ENCODE measurements around the gene RPTOR.
"Not testable (repeated sequence)": the region's sequence is repeated elsewhere in the genome, so short reads cannot be mapped to it uniquely, and the experiment has no call there.

Gene RPTOR

DNA sequence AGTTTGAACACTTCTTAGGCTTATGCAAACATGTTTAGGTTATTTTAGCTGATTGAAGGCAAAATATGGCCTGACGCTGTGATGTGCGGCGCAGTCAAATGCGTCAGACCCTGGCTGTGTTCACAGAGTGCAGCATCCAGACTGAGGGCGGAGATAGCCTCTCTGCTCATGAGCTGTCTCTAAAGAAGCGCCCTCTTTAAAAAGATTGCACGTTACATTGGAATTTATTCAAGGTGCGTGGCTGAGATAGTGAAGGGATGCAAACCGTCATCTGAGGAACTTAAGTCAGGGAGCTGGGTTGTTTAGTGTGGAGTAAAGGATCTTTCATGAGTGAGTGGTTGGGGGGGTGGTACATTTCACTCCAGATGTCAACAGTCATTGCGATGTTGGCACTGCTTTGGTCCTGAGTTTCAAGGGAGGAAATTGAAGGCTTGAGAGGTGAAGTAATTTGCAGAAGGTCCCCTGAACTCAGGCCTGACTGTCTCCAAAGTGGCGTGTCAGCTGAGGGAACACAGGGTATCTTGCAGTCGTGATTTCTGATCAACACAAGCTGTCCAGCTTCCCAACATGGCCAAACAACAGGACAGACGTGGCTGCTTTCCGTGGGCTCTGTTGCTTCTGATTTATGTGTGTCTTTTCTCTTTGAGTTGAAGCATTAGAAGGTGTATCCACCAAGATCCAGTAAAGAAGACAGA lies 33.4 kb downstream of the RPTOR start:
- H3K27ac ChIP-seq: no peak overlapping the region
- TF ChIP-seq, protein P1, sequence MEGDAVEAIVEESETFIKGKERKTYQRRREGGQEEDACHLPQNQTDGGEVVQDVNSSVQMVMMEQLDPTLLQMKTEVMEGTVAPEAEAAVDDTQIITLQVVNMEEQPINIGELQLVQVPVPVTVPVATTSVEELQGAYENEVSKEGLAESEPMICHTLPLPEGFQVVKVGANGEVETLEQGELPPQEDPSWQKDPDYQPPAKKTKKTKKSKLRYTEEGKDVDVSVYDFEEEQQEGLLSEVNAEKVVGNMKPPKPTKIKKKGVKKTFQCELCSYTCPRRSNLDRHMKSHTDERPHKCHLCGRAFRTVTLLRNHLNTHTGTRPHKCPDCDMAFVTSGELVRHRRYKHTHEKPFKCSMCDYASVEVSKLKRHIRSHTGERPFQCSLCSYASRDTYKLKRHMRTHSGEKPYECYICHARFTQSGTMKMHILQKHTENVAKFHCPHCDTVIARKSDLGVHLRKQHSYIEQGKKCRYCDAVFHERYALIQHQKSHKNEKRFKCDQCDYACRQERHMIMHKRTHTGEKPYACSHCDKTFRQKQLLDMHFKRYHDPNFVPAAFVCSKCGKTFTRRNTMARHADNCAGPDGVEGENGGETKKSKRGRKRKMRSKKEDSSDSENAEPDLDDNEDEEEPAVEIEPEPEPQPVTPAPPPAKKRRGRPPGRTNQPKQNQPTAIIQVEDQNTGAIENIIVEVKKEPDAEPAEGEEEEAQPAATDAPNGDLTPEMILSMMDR (IDR thresholded peaks at IDR 0.05): no peak

DNA sequence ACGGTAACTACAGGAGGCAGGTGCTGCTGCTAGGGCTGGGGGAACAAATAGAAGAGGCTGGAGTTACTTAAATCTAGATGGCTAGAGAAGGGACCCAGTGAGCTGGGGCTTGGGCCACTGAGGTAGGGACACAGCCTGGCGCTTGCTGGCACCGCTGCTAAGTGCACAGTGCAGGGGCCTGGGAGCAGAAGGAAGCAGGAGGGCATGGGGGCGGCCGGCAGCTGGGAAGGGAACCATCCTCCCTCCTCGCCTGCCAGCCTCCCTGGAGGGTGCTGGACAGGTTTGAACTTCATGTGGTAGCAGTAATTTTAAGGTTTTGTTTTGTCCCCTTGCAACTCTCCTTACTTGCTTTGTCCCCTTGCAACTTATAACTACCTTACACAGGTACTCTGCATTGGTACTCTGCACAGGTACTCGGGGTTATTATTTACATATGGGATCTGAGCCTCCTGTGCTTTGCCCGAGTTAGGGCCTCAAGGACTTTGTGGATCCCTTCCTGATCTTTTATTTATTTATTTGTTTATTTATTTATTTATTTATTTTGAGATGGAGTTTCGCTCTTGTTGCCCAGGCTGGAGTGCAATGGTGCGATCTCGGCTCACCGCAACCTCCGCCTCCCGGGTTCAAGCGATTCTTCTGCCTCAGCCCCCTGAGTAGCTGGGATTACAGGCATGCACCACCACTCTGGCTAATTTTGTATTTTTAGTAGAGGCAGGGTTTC lies 34.2 kb downstream of the RPTOR start:
- H2AFZ ChIP-seq; H3K4me2 ChIP-seq (ENCODE audit: low read length); H3K27ac ChIP-seq; H3K4me3 ChIP-seq (ENCODE audit: low read depth, low read length); H3K9me3 ChIP-seq (ENCODE audit: control insufficient read depth, low read length); H3K4me1 ChIP-seq; H3K9ac ChIP-seq; H3K27me3 ChIP-seq (ENCODE audit: control insufficient read depth, insufficient read depth, low read length); H3K36me3 ChIP-seq (ENCODE audit: control insufficient read depth, insufficient read depth, low read length): not testable (repeated sequence)
- peaks cover 43% of the 10 kb centered on the region for H3K79me2 ChIP-seq

More for the DNA sequence above, 33.4 kb downstream of the RPTOR start:
- H3K9me3 ChIP-seq (ENCODE audit: control insufficient read depth, low read length): no peaks in the 10 kb centered on the region
- no peak overlapping the region for H3K4me2 ChIP-seq (ENCODE audit: low read length)
- H3K27me3 ChIP-seq (ENCODE audit: control insufficient read depth, insufficient read depth, low read length): no peaks in the 10 kb centered on the region
- H3K4me3 ChIP-seq (ENCODE audit: low read depth, low read length): no peak overlapping the region
- H3K4me1 ChIP-seq: no peaks in the 10 kb centered on the region
- no peak overlapping the region for H3K9ac ChIP-seq
- H3K79me2 ChIP-seq: peaks cover 38% of the 10 kb centered on the region
- no peaks in the 10 kb centered on the region for H3K36me3 ChIP-seq (ENCODE audit: control insufficient read depth, insufficient read depth, low read length)
- H2AFZ ChIP-seq: no peak overlapping the region

DNA sequence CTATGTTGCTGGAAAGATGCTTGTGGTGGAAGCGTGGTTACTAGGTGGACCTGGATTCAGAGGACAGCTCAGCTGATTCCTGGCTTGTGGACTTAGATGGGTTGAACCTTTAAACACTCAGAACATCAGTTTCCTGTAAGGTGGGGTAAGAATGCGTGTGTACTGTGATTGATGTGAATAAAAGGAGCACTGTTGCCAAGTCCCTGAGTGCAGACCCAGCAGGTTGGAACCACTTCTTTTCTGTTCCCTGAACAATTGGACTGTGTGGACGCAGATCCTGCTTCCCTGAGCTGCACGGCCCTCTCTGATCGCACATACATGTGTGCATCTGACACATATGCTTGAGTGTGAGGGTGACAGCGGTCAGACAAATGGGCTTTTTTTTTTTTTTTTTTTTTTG lies 37.5 kb downstream of the RPTOR start:
- no peaks in the 10 kb centered on the region for H3K4me1 ChIP-seq
- no peak overlapping the region for H3K27ac ChIP-seq
- no peaks in the 10 kb centered on the region for H3K36me3 ChIP-seq (ENCODE audit: control insufficient read depth, insufficient read depth, low read length)
- no peak overlapping the region for H3K4me2 ChIP-seq (ENCODE audit: low read length)
- H2AFZ ChIP-seq: no peak overlapping the region
- peaks cover 49% of the 10 kb centered on the region for H3K79me2 ChIP-seq
- TF ChIP-seq, protein P1 (IDR thresholded peaks at IDR 0.05): no peak
- no peak overlapping the region for H3K4me3 ChIP-seq (ENCODE audit: low read depth, low read length)
- no peaks in the 10 kb centered on the region for H3K9me3 ChIP-seq (ENCODE audit: control insufficient read depth, low read length)
- no peaks in the 10 kb centered on the region for H3K27me3 ChIP-seq (ENCODE audit: control insufficient read depth, insufficient read depth, low read length)
- H3K9ac ChIP-seq: no peak overlapping the region

DNA sequence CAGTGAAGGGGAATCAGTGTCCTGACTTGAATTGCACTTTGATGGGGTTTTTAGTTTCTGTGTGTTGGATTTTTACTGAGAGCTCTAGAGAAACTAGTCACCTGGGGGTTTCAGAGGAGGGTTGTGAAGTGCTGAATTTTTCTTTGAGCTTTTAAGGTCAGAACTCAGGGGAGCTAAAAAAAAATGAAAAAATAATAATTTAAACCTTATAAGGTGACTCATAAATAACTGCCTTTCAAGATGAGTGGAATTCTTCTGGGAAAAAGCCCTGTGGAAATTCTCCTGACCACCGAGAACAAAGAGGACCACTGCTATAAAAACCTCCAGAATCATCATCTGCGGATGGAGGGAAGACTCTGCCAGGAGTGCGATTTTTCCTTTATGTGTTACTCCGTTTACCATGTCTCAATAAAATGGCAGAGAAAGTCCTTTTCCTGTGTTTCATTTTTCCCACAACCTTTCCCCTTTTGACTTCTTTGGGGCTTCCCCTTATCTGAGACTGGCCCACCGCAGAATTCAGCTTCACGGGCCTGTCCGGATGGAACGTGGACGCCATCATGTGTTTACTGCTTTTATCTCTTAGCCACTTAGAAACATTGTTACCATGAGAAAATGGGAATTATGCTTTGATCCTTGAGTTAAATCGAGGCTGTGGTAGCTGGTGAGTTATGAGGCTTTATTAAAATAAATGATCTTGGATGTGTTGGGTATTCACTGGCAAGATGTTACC lies 39.7 kb downstream of the RPTOR start:
- no peak overlapping the region for H3K4me3 ChIP-seq (ENCODE audit: low read depth, low read length)
- H3K9me3 ChIP-seq (ENCODE audit: control insufficient read depth, low read length): no peaks in the 10 kb centered on the region
- TF ChIP-seq, protein P1 (IDR thresholded peaks at IDR 0.05): no peak
- H3K27me3 ChIP-seq (ENCODE audit: control insufficient read depth, insufficient read depth, low read length): no peaks in the 10 kb centered on the region
- peaks cover 52% of the 10 kb centered on the region for H3K79me2 ChIP-seq
- no peaks in the 10 kb centered on the region for H3K36me3 ChIP-seq (ENCODE audit: control insufficient read depth, insufficient read depth, low read length)
- H3K4me1 ChIP-seq: no peaks in the 10 kb centered on the region
- H3K4me2 ChIP-seq (ENCODE audit: low read length): no peak overlapping the region
- no peak overlapping the region for H3K27ac ChIP-seq
- no peak overlapping the region for H2AFZ ChIP-seq
- no peak overlapping the region for H3K9ac ChIP-seq

All from parathyroid adenoma (tissue), 2 donors.